VCaP (cell line): ENCODE measurements around the gene TMPRSS11B.
"Not testable (repeated sequence)": the region's sequence is repeated elsewhere in the genome, so short reads cannot be mapped to it uniquely, and the experiment has no call there.

Experiments used
- H3K27ac ChIP-seq: fragments of 450-650 bp; 2 replicates; pipeline ENCODE4 v1.5.1; 2017
- CTCF ChIP-seq: fragments of 450-650 bp; conservative IDR thresholded peaks from 2 replicates; pipeline ENCODE4 v1.5.1; 2017; ENCODE audit warnings: mild to moderate bottlenecking, moderate library complexity

The TMPRSS11B gene

GRCh38 chr4:68218044-68218443 lies 27.4 kb downstream of the TMPRSS11B start:
- no peak overlapping the region for H3K27ac ChIP-seq
- TF ChIP-seq CTCF = no peak

- H3K27ac ChIP-seq = no peak overlapping the region
- no peak for TF ChIP-seq CTCF
These were observed 29.0 kb downstream of the TMPRSS11B start for GRCh38 chr4:68216501-68216900.

- TF ChIP-seq CTCF = no peak
- H3K27ac ChIP-seq = no peak overlapping the region
These were observed 36.5 kb downstream of the TMPRSS11B start for GRCh38 chr4:68209003-68209402.

GRCh38 chr4:68194305-68194704 lies 51.2 kb downstream of the TMPRSS11B start:
- not testable (repeated sequence) for H3K27ac ChIP-seq

- H3K27ac ChIP-seq = no peak overlapping the region
- TF ChIP-seq CTCF = no peak
These were observed 52.3 kb downstream of the TMPRSS11B start for GRCh38 chr4:68193194-68193593.

GRCh38 chr4:68187145-68187544 lies 58.3 kb downstream of the TMPRSS11B start:
- H3K27ac ChIP-seq = no peak overlapping the region
- TF ChIP-seq CTCF = no peak

- H3K27ac ChIP-seq = no peak overlapping the region
- TF ChIP-seq CTCF = no peak
These were observed 60.6 kb downstream of the TMPRSS11B start for GRCh38 chr4:68184923-68185322.

- no peak overlapping the region for H3K27ac ChIP-seq
- no peak for TF ChIP-seq CTCF
These were observed 62.1 kb downstream of the TMPRSS11B start for GRCh38 chr4:68183417-68183816.
